ENCODE measurements around the gene PDE7B.

DNA sequence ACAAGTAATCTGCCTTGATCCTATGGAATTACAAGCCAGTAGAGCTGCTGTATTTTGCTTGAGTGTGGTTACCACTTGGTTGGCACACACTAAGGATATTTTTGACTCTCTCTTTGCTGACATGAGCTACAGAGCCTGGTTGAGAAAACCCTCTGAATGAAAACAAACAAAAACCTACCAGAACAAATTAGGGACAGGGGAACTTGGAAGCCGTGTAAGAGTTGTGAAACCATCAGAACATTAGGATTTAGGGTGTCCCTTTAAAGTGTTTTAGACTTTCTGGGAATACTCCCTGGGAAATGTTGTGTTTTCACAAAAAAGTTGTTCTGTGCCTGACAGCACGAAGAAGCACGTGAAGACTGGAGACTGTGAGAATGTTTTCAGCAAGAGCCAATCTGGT is 20.5 kb upstream of the PDE7B start:
- TF ChIP-seq CTCF (IDR thresholded peaks at IDR 0.05; ENCODE audit: control extremely low read depth in 1 of 3, insufficient read depth in 1 of 3, low read depth in 1 of 3, low read length in 3 of 3) (no peak), CEBPB (IDR thresholded peaks at IDR 0.05; ENCODE audit: low read depth, low read length) (no peak), RBBP5 (IDR thresholded peaks at IDR 0.05; ENCODE audit: borderline replicate concordance, low read depth, low read length) (no peak), POLR2A (IDR thresholded peaks at IDR 0.05; ENCODE audit: control extremely low read depth in 1 of 2, low read depth in 2 of 2, low read length in 2 of 2) (no peak), CHD2 (IDR thresholded peaks at IDR 0.05; ENCODE audit: low read length) (no peak), RFX5 (IDR thresholded peaks at IDR 0.05; ENCODE audit: borderline replicate concordance, low read depth, low read length) (no peak), SIN3A (conservative IDR thresholded peaks at IDR 0.05 in 1 of 2, IDR thresholded peaks at IDR 0.05 in 1 of 2; ENCODE audit: low read depth in 1 of 2, low read length in 2 of 2) (no peak), SP1 (IDR thresholded peaks at IDR 0.05; ENCODE audit: low read depth, low read length) (no peak), ZNF274 (IDR thresholded peaks at IDR 0.05; ENCODE audit: borderline replicate concordance, extremely low read depth, low read length) (no peak), CBX5 (IDR thresholded peaks at IDR 0.05; ENCODE audit: low read depth, low read length) (no peak), TAF1 (IDR thresholded peaks at IDR 0.05; ENCODE audit: low read depth, low read length) (no peak), RAD21 (IDR thresholded peaks at IDR 0.05 in 1 of 2, conservative IDR thresholded peaks at IDR 0.05 in 1 of 2; ENCODE audit: low read depth in 2 of 2, low read length in 2 of 2) (no peak), GABPA (IDR thresholded peaks at IDR 0.05; ENCODE audit: borderline replicate concordance, insufficient read depth, low read length) (no peak)

All from H1 (cell line).